Activated naive CD8-positive, alpha-beta T cell (primary cell): ENCODE measurements around the gene FSTL4.

Experiments used
- H3K27ac Mint-ChIP-seq: one replicate; pipeline ENCODE4 v1.8.0; 2021; ENCODE audit warnings: mixed read lengths
- H3K27me3 Mint-ChIP-seq: one replicate; pipeline ENCODE4 v1.8.0; 2021; ENCODE audit warnings: mixed read lengths
- H3K36me3 Mint-ChIP-seq: one replicate; pipeline ENCODE4 v1.8.0; 2021; ENCODE audit warnings: mixed read lengths
- H3K4me1 Mint-ChIP-seq: one replicate; pipeline ENCODE4 v1.8.0; 2021; ENCODE audit warnings: low read depth, mixed read lengths
- H3K4me3 Mint-ChIP-seq: one replicate; pipeline ENCODE4 v1.8.0; 2021; ENCODE audit warnings: mild to moderate bottlenecking, mixed read lengths
- H3K9me3 Mint-ChIP-seq: one replicate; pipeline ENCODE4 v1.8.0; 2021; ENCODE audit warnings: low read depth, mixed read lengths

FSTL4 gene

DNA sequence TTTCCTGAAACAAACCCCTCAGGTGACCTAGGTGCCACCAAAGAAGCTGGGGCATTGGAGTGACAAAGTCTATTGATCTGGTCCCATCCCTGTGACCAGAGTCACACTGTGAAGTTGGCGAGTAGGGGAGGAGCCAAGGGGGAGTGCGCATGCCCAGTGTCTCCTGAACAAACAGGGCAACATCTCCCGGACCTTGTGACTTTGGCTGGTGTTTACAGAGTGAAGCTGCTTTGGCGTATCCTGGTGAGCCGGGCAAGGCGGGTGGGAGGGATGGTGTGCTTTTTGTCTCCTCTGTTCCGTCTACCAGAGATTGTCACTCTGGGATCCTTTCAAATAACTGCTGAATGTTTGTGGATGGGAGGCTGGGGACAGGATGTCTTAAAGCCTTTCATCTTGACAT is 356.1 kb downstream of the FSTL4 start:
- no peak overlapping the region for H3K27ac Mint-ChIP-seq
- H3K27me3 Mint-ChIP-seq = no peaks in the 10 kb centered on the region
- H3K9me3 Mint-ChIP-seq = no peaks in the 10 kb centered on the region
- no peaks in the 10 kb centered on the region for H3K36me3 Mint-ChIP-seq
- H3K4me3 Mint-ChIP-seq = no peak overlapping the region
- H3K4me1 Mint-ChIP-seq = peaks cover 16% of the 10 kb centered on the region

DNA sequence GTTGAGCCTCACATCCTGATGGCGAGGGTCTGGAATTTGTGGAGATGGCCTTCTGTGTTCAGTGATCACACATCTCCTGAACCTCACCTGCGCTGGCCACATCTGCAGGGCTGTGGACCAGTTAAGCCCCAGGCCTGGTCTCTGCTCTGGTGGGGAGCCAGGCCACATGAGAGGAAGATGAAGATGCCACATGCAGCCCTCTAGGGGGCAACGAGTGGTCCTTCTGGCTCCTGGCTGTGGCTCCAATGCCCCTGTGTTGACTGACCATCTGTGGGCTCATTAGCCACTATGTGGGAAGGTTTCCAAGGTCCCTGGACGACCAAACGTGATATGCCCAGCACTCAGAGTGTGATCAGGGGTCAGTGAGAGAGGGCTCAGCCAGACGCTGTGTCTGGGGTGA is 357.5 kb downstream of the FSTL4 start:
- Mint-ChIP-seq H3K9me3 (no peaks in the 10 kb centered on the region), H3K27me3 (no peaks in the 10 kb centered on the region), H3K36me3 (no peaks in the 10 kb centered on the region), H3K4me1 (peaks cover 13% of the 10 kb centered on the region), H3K27ac (no peak overlapping the region), H3K4me3 (no peak overlapping the region)

DNA sequence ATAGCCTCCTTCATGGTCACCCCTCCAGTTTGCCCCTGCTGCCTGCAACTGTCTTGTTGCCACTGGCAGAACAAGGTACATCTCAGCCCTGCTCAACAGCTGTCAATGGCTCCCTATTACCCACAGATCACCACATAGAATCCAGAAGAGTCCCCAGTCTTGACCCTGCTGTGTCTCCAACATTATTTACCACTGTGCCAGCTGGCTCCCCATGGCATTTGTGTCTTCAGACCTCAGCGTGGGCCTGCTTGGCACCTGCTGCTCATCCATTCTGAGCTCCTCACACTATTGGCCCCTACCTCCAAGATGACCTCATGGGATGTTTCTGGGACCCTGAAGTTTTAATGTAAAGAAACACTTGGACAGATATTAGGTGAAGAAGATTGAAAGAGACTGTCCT is 358.7 kb downstream of the FSTL4 start:
- no peak overlapping the region for H3K27ac Mint-ChIP-seq
- peaks cover 3% of the 10 kb centered on the region for H3K4me1 Mint-ChIP-seq
- no peak overlapping the region for H3K4me3 Mint-ChIP-seq
- no peaks in the 10 kb centered on the region for H3K27me3 Mint-ChIP-seq
- H3K9me3 Mint-ChIP-seq = no peaks in the 10 kb centered on the region
- H3K36me3 Mint-ChIP-seq = no peaks in the 10 kb centered on the region

DNA sequence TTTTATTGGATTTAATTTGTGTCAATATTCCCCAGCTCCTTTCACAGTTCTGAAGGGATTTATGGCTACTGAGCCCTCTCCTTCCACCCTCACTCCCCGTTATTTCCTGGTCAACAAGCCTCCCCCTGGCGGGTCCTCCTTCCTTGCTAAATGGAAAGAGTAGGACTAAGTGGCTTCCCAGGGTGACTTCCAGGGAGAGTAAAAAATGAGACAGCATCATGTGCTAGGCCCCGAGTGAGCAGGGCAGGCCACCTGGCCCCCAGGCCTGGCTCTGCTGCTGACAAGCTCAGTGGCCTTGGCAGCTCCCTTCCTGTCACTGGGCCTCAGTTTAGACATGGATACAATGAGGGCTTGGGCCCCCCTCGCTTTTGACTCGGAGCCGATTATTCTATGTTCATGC is 359.3 kb downstream of the FSTL4 start:
- H3K4me3 Mint-ChIP-seq = no peak overlapping the region
- H3K27me3 Mint-ChIP-seq = no peaks in the 10 kb centered on the region
- no peaks in the 10 kb centered on the region for H3K4me1 Mint-ChIP-seq
- no peaks in the 10 kb centered on the region for H3K36me3 Mint-ChIP-seq
- H3K27ac Mint-ChIP-seq = no peak overlapping the region
- H3K9me3 Mint-ChIP-seq = no peaks in the 10 kb centered on the region

DNA sequence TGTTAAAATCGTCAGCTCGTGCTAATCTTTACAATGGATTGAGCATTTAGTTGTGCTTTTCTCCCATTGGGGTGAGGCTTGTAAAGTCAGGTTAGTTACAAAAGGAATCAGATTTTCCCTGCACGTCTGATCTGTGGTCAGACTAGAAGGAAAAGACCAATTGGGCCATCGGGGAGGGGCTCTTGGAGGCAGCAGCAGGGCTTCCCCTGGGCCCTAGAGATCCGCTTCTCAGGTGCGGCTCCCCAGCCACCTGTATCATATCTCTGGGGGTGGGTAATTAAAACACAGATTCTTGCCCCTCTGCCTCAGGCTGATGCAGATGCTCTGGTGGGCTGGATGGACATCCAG is 360.2 kb downstream of the FSTL4 start:
- H3K9me3 Mint-ChIP-seq = no peaks in the 10 kb centered on the region
- H3K27me3 Mint-ChIP-seq = no peaks in the 10 kb centered on the region
- no peaks in the 10 kb centered on the region for H3K36me3 Mint-ChIP-seq
- no peak overlapping the region for H3K27ac Mint-ChIP-seq
- no peak overlapping the region for H3K4me3 Mint-ChIP-seq
- H3K4me1 Mint-ChIP-seq = no peaks in the 10 kb centered on the region

DNA sequence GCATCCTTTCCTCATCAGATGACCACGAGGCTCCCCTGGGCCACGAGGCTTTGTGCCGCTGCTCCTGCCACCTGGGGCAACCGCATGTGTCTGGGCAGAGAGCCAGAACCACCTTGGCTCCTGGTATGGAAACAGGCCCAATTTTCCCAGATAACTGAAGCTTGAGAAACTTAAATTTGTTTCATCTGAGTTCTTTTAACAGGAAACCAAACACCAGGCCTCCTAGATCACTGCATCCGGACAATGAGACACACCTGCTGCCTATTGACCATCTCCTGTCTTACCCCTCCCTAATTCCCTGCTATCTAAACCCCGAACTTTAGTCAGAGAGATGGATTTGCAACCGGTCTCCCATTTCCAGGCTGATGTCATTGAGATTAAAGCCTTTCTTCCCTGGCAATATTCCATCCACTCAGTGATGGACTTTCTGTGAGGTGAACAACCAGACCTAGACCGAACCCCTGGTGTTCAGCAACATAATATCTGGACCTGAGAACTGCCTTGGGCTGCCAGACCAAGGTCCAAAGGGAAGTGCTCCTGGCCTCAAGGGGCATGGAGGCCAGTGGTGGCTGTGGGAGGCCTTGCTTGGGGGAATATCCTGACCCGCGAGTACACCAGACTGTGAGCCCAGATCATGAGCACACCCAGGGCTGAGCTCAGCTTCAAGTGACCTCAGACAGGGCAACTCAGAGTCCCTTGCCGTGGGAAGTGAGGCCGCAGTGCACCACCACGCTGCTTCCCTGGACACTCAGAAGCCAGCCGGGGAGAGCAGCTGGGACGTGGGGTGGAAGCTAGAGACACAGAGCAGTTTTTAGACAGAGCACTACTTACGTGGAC is 360.8 kb downstream of the FSTL4 start:
- H3K36me3 Mint-ChIP-seq = no peaks in the 10 kb centered on the region
- H3K4me1 Mint-ChIP-seq = no peaks in the 10 kb centered on the region
- no peaks in the 10 kb centered on the region for H3K9me3 Mint-ChIP-seq
- H3K4me3 Mint-ChIP-seq = no peak overlapping the region
- no peak overlapping the region for H3K27ac Mint-ChIP-seq
- H3K27me3 Mint-ChIP-seq = no peaks in the 10 kb centered on the region

DNA sequence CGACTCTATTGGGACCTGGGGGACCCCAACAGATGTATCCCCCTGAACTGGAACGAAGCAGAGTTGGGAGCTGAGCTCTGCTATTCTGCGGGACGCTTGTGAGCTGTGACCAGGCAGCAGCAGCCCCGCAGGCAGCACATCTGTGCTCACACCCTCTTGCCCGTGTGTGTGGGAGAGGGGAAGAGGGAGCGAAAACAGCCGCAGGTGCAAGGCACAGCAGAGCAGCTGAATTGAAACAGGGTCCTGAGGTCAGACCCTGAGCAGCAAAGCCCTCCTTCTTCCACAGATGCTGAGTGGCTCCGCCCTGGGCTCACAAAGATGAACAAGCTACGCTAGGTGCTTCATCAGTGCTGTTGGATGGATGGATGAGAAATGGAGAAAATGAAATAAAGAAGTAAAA is 361.8 kb downstream of the FSTL4 start:
- no peaks in the 10 kb centered on the region for H3K27me3 Mint-ChIP-seq
- H3K4me3 Mint-ChIP-seq = no peak overlapping the region
- peaks cover under 1% of the 10 kb centered on the region for H3K4me1 Mint-ChIP-seq
- H3K9me3 Mint-ChIP-seq = no peaks in the 10 kb centered on the region
- H3K27ac Mint-ChIP-seq = no peak overlapping the region
- H3K36me3 Mint-ChIP-seq = no peaks in the 10 kb centered on the region

DNA sequence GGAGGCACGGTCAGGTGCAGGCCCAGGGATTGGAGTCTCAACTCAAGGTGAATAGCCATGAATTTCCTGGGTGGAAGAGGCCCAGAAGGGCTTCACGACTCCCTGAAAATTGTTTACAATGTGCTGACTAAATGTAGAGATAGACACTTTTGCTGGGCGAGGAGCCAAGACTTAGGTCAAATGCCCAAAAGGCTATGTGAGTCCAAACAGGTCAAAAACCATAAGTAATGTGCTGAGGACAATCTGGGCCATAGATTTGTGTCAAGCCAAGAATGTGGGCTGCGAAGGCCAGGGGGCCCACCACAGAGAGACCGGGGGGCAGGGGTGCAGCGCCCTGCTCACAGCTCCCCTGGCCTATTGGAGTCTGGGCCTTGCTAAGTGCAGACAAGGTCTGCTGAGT is 362.7 kb downstream of the FSTL4 start:
- Mint-ChIP-seq H3K27me3 (no peaks in the 10 kb centered on the region), H3K4me3 (no peak overlapping the region), H3K4me1 (peaks cover 4% of the 10 kb centered on the region), H3K27ac (no peak overlapping the region), H3K36me3 (no peaks in the 10 kb centered on the region), H3K9me3 (no peaks in the 10 kb centered on the region)

DNA sequence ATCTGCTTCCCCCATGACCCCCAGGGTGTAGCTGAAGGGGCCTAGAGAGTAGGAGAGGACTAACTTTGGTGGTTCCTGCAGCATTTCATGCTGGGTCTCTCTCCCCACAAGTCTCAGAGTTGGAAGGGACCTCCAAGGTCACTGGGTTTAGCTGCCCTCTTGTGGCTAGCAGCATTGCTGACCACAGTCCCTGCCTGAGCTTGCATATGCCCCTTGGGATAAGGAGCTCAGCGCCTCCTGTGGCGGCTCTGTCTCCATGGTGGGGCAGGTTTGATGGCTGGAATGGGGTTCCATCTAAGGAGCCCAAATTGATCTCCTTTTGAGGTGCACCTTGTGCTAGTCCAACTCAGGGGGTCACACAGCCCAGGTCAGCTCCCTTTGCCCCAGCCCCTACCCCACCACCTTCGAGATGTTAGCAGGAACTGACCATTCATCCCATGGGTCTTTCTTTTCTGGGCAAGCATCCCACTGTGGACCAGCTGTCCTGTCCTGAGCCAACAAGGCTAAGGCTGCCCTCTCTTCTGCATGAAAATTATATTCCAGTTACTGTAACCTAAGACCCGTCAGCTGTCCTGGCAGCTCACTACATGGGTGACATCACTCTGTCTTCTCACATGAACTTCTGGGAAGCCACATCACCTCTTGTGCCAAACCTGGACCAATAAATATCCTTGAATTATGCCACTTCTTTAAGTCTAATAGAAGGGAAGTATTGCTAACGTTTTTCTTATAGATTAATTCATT is 364.3 kb downstream of the FSTL4 start:
- Mint-ChIP-seq H3K4me1 (peaks cover 11% of the 10 kb centered on the region), H3K9me3 (no peaks in the 10 kb centered on the region), H3K27me3 (no peaks in the 10 kb centered on the region), H3K27ac (no peak overlapping the region), H3K36me3 (no peaks in the 10 kb centered on the region), H3K4me3 (no peak overlapping the region)

DNA sequence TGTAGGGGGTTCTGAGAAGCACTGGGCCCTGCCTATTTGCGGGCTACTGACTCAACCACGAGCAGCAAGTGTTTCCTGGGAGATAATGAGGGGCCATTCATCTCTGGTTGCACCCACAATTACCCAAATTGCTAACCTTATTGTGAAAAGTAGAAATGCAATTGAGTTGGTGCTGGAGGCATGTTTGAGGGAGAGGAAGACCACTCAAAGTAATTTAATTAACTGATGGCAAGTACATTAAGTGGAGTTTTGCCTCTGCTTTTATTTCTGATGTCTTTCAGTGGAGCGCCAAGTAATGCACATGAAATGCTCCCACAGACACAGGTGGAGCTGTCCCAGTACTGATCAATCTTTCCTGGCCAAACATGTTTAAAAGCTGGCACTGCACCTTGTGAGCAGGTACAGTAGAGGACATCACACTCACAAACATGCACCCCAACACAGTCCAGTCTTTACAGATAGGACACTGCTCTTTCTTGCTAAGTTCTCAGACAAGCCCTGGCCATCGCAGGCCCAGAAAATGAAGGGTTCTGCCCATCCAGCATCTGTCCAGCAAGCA is 365.1 kb downstream of the FSTL4 start:
- Mint-ChIP-seq H3K9me3 (no peaks in the 10 kb centered on the region), H3K27ac (no peak overlapping the region), H3K27me3 (no peaks in the 10 kb centered on the region), H3K36me3 (no peaks in the 10 kb centered on the region), H3K4me3 (no peak overlapping the region), H3K4me1 (peaks cover 12% of the 10 kb centered on the region)

DNA sequence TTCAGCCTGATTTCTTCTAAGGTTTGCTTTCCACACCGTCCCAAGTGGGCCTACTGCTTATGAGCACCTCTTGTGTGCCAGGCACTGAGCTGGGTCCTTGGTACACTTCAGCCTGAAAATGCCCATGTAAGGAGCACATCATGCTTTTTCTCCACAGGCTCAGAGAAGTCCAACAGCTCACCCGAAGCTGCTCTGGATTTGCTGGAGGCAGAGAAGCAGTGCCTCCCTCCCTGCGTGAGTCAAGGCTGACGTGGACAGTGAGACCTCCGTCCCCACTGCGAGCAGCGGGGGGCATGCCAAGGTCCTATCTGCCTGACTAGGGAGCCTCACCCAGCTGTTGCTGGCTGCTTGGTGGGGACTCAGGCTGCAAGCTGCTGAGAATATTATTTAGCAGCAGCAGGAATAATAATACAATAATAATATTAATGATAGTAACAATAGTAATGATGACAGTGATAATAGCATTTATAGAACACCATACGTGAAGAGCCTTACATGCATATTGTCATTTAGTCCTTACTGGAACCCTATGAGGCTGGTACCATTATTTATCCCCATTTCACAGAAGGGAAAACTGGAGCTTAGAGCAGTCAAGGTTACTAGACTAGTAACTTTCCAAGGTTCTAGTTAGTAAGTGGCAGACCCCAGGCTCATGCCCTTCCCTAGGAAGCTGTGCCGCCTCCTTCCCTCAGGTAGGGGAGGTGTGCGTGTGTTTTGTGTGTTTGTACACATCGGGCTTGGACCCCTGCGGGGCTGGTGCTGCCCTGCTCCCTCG is 365.8 kb downstream of the FSTL4 start:
- Mint-ChIP-seq H3K4me1 (peaks cover 12% of the 10 kb centered on the region), H3K27ac (no peak overlapping the region), H3K27me3 (no peaks in the 10 kb centered on the region), H3K9me3 (no peaks in the 10 kb centered on the region), H3K4me3 (no peak overlapping the region), H3K36me3 (no peaks in the 10 kb centered on the region)

DNA sequence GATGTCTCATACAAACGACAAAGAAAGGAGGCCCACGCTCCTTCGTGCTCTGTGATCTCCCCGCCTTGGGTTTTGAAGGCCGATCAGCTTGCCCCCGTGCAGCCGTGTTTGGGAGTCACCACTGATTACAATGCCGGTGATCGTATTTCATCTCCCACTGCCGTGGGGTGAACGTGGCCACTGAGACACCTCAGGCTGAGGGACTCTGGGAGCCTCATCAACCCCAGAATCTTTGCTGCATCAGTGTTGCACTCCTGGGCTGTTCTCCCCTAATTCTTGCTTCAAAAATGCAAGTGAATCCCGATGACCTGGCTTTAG is 366.3 kb downstream of the FSTL4 start:
- Mint-ChIP-seq H3K4me3 (no peak overlapping the region), H3K4me1 (peaks cover 12% of the 10 kb centered on the region), H3K27ac (no peak overlapping the region), H3K27me3 (no peaks in the 10 kb centered on the region), H3K9me3 (no peaks in the 10 kb centered on the region), H3K36me3 (no peaks in the 10 kb centered on the region)

DNA sequence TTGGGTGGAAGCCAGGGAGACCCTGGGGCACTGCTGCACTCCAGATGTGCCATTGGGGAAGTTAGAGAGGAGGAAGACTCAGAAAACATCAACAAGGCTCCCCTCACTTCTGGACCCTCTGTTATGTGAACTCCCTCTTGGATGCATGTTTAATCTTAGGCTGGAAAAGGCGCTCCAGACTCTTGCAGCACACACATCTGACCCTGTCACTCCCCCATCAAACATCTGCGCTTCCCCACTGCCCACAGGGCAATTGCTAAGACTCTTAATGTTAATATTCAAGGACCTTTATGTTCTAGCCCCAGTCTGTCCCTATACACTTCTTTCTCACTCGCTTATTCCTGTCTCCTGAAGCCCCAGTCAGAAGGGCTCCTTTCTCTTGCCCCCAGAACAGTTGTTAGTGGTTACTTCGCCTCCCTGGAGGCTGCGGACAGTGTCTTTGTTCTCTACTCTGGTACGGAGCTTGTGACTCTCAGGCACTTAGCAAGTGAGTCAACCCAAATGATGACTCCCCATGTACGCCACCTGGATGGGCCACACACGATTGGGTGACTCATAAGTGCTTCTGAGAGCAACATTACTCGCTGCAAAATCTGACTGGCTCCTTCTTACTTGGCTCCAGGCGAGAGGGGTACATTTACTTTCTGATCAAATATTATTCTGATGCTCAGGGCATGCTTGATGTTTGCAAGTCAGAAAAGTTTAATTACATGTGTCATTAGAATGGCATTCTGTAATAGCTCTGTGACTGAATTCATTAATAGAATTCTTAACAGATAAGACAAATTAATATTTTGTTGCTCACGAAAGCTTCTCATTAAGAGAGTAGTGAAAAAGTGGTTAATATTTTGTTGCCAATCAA is 366.9 kb downstream of the FSTL4 start:
- Mint-ChIP-seq H3K36me3 (no peaks in the 10 kb centered on the region), H3K9me3 (no peaks in the 10 kb centered on the region)

DNA sequence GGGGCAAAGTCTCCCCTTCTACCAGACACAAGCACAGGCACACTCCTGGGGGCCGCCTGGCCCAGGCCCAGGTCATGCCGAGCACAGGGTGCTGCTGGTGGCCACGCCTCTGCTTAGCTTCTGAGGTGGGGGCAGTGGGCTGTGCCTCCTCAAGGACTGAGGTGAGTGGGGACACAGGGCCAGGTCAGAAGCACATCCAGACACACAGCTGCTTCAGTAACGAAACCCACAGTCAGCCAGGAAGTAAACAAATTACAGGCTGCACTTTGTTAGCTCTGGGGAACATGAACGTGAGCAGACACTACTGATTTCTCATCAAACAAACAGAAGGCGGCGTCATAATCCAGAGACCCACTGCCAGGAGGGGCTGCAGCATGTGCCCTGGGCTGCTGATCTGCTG is 368.1 kb downstream of the FSTL4 start:
- H3K9me3 Mint-ChIP-seq = no peaks in the 10 kb centered on the region
- H3K4me3 Mint-ChIP-seq = no peak overlapping the region
- no peak overlapping the region for H3K27ac Mint-ChIP-seq
- H3K4me1 Mint-ChIP-seq = peaks cover 12% of the 10 kb centered on the region
- no peaks in the 10 kb centered on the region for H3K27me3 Mint-ChIP-seq
- no peaks in the 10 kb centered on the region for H3K36me3 Mint-ChIP-seq

More for the DNA sequence above, 366.9 kb downstream of the FSTL4 start:
- H3K27me3 Mint-ChIP-seq = no peaks in the 10 kb centered on the region
- peaks cover 12% of the 10 kb centered on the region for H3K4me1 Mint-ChIP-seq
- H3K27ac Mint-ChIP-seq = peak overlapping the region; percentile 8
- H3K4me3 Mint-ChIP-seq = peak overlapping the region; percentile 6
